Measurements from ENCODE around the gene AGAP1. TPM values are rescaled to one million over a fixed set of nuclear protein-coding genes. Genes with fewer than 3 reads are reported as not detected.

AGAP1 gene
- total RNA-seq, 1 donor from 2014 or later = 46.3 TPM

DNA sequence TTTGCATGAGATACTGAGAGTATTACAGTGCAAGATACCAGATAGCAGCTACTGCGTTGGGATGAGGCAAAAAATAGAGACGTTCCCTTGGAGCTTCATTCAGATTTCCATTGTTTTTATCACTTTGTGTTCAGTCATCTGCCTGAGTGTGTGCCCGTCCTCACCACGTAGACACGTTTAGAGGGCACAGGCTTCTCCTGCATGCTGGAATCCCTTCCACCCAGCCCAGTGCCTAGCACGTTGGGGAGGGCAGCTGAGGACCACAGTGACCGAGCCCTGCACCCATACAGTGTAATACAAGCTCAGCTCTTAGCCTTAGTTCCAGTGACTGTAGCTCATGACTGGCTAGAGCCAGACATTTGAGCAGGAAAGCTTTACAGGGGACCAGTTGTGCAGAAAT, 539.6 kb downstream of the AGAP1 start:
- H3K9me3 Mint-ChIP-seq = peaks cover 10% of the 10 kb centered on the region
- TF ChIP-seq, protein P1, sequence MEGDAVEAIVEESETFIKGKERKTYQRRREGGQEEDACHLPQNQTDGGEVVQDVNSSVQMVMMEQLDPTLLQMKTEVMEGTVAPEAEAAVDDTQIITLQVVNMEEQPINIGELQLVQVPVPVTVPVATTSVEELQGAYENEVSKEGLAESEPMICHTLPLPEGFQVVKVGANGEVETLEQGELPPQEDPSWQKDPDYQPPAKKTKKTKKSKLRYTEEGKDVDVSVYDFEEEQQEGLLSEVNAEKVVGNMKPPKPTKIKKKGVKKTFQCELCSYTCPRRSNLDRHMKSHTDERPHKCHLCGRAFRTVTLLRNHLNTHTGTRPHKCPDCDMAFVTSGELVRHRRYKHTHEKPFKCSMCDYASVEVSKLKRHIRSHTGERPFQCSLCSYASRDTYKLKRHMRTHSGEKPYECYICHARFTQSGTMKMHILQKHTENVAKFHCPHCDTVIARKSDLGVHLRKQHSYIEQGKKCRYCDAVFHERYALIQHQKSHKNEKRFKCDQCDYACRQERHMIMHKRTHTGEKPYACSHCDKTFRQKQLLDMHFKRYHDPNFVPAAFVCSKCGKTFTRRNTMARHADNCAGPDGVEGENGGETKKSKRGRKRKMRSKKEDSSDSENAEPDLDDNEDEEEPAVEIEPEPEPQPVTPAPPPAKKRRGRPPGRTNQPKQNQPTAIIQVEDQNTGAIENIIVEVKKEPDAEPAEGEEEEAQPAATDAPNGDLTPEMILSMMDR (conservative IDR thresholded peaks at IDR 0.05) = no peak
- H3K4me1 Mint-ChIP-seq (ENCODE audit: unreplicated experiment) = no peaks in the 10 kb centered on the region
- peaks cover 17% of the 10 kb centered on the region for H3K36me3 Mint-ChIP-seq
- H3K27me3 Mint-ChIP-seq = no peaks in the 10 kb centered on the region
- H3K4me3 Mint-ChIP-seq = no peak overlapping the region
- no peak for DNase-seq (ENCODE audit: extremely low spot score, unreplicated experiment)
- H3K27ac Mint-ChIP-seq = no peak overlapping the region

DNA sequence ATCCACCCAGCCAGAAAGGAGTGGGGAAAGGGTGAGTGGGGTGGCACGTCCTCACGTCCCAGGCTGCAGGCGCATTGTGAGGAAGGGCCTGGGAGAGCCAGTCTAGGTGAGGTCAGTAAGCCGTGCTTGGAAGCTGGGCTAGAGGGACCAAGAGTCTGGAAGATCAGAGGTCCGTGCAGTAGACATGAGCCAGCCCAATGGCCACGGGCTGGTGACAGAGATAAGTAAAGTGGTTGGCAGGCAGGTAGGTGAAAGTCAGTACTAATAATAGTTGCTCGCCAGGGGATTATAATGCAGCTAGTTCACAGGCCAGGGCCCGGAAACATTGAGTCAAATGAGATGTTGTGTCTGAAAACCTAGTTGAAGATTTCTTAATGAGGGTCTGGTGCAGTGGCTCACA, 541.1 kb downstream of the AGAP1 start:
- TF ChIP-seq, protein P1 (conservative IDR thresholded peaks at IDR 0.05) = no peak
- peaks cover 7% of the 10 kb centered on the region for H3K9me3 Mint-ChIP-seq

GRCh38 chr2:236036045-236036444, 542.2 kb downstream of the AGAP1 start:
- peaks cover under 1% of the 10 kb centered on the region for H3K9me3 Mint-ChIP-seq
- peaks cover 13% of the 10 kb centered on the region for H3K36me3 Mint-ChIP-seq
- no peak overlapping the region for H3K4me3 Mint-ChIP-seq
- no peaks in the 10 kb centered on the region for H3K27me3 Mint-ChIP-seq
- H3K27ac Mint-ChIP-seq = no peak overlapping the region
- TF ChIP-seq, protein P1 (conservative IDR thresholded peaks at IDR 0.05) = no peak
- peaks cover 6% of the 10 kb centered on the region for H3K4me1 Mint-ChIP-seq (ENCODE audit: unreplicated experiment)
- no peak for DNase-seq (ENCODE audit: extremely low spot score, unreplicated experiment)

More for the DNA sequence above, 541.1 kb downstream of the AGAP1 start:
- no peak overlapping the region for H3K4me3 Mint-ChIP-seq
- no peaks in the 10 kb centered on the region for H3K27me3 Mint-ChIP-seq
- H3K27ac Mint-ChIP-seq = no peak overlapping the region
- no peaks in the 10 kb centered on the region for H3K4me1 Mint-ChIP-seq (ENCODE audit: unreplicated experiment)
- H3K36me3 Mint-ChIP-seq = peaks cover 15% of the 10 kb centered on the region
- DNase-seq (ENCODE audit: extremely low spot score, unreplicated experiment) = no peak

DNA sequence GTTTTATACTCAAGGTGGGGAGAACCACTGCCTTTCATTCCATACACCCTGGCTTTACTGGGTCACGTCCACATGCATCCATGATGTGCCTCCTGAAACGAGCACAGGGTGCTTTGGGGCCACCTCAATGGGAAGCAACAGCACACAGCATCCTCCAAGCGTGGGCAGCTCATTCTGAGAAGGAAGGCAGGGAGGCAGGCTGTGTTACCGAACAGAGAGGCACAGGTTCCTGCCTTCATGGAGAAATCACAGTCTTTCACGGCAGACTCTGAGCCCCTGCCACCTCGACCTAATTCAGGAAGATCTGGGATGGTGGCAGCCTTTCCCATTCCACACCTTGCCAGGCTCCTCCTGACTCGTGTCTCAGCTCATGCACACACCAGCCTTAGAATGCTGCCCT, 544.3 kb downstream of the AGAP1 start:
- Mint-ChIP-seq H3K9me3 (no peaks in the 10 kb centered on the region), H3K36me3 (peaks cover 19% of the 10 kb centered on the region), H3K4me3 (no peak overlapping the region), H3K27me3 (no peaks in the 10 kb centered on the region), H3K4me1 (ENCODE audit: unreplicated experiment) (peaks cover 20% of the 10 kb centered on the region), H3K27ac (no peak overlapping the region)
- TF ChIP-seq, protein P1 (conservative IDR thresholded peaks at IDR 0.05) = no peak
- no peak for DNase-seq (ENCODE audit: extremely low spot score, unreplicated experiment)

DNA sequence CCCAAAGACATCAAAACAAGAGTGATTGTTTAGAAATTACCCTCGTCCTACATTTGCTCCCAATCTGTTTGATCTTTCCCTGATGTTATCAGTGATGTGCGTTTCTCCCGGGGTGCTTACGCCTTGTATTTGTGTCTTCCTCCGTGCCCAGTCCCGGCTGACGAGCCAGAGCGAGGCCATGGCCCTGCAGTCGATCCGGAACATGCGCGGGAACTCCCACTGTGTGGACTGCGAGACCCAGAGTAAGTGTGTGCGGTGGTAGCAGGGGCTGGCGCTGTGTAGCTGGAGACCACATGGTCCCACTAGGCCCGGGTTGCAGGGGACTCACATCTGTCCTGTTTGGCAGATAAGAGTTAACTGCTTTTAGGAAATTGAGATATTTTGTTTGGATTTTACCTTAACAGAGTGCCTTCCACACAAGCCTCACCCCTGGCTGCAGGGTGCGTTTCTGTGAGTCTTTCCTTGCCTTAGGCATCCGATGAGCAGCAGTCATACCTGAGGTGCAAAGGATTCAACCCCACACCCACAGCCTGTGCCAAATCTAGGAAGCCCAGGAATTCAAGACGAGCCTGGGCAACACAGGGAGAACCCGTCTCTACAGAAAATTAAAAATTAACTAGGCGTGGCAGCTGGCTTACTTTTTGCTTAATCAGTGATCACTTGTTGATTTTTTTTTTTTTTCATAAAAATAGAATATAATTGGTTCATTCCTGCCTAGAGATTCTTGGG, 546.9 kb downstream of the AGAP1 start:
- DNase-seq (ENCODE audit: extremely low spot score, unreplicated experiment) = no peak
- TF ChIP-seq, protein P1 (conservative IDR thresholded peaks at IDR 0.05) = no peak
- H3K36me3 Mint-ChIP-seq = peaks cover 19% of the 10 kb centered on the region
- no peak overlapping the region for H3K27ac Mint-ChIP-seq
- H3K4me1 Mint-ChIP-seq (ENCODE audit: unreplicated experiment) = peaks cover 30% of the 10 kb centered on the region
- H3K4me3 Mint-ChIP-seq = no peak overlapping the region
- H3K27me3 Mint-ChIP-seq = no peaks in the 10 kb centered on the region
- H3K9me3 Mint-ChIP-seq = no peaks in the 10 kb centered on the region

Measured in type B pancreatic cell (in vitro differentiated cells).